ENCODE data around the gene PAPPA. TPM values are rescaled to one million over a fixed set of nuclear protein-coding genes. Genes with fewer than 3 reads are reported as not detected.

Gene PAPPA
- total RNA-seq, 2 donors from 2014 or later = 1.8 to 5.7 TPM

DNA sequence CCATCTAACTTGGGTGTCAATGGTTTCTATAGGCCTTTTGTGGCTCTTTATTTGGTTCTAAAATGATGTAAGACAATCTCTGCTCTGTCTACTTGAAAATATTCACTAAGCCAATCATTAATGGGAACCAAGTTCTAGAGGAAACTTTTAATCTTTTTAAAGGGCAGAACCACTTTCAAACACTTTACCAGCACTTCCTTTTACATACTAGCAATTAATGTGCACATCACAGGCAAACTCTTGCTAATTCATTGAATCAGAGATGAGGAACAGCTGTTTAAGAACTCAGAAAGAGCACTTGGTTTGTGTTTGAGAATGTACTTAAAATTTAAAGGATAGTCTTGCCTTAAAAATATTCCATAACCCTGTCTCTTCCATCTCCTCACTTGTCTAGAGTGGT is 83.4 kb downstream of the PAPPA start:
- no peak for DNase-seq (ENCODE audit: low spot score)
- H3K27me3 ChIP-seq = no peaks in the 10 kb centered on the region
- no peak overlapping the region for H3K4me3 ChIP-seq
- H3K36me3 ChIP-seq = peaks cover 10% of the 10 kb centered on the region
- no peak overlapping the region for H3K27ac ChIP-seq
- no peaks in the 10 kb centered on the region for H3K9me3 ChIP-seq
- no peaks in the 10 kb centered on the region for H3K4me1 ChIP-seq
- TF ChIP-seq, protein P1, sequence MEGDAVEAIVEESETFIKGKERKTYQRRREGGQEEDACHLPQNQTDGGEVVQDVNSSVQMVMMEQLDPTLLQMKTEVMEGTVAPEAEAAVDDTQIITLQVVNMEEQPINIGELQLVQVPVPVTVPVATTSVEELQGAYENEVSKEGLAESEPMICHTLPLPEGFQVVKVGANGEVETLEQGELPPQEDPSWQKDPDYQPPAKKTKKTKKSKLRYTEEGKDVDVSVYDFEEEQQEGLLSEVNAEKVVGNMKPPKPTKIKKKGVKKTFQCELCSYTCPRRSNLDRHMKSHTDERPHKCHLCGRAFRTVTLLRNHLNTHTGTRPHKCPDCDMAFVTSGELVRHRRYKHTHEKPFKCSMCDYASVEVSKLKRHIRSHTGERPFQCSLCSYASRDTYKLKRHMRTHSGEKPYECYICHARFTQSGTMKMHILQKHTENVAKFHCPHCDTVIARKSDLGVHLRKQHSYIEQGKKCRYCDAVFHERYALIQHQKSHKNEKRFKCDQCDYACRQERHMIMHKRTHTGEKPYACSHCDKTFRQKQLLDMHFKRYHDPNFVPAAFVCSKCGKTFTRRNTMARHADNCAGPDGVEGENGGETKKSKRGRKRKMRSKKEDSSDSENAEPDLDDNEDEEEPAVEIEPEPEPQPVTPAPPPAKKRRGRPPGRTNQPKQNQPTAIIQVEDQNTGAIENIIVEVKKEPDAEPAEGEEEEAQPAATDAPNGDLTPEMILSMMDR (IDR thresholded peaks at IDR 0.05) = no peak

DNA sequence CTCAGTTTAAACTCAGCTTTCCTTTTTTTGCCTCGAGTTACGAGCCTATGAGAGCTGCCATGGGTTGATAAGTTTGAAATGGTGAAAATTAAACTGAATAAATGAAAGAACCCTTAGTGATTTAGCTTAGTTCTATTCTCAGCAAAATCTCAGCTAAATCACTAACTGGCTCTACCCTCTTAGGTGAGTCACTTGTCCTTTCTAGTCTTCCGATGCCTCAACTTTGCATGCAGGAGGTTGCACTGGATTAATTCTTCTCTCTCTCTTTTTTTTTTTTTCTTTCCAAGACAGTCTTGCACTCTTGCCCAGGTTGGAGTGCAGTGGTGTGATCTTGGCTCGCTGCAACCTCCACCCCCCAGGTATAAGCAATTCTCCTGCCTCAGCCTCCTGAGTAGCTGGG is 83.9 kb downstream of the PAPPA start:
- Histone ChIP-seq H3K4me3 (no peak overlapping the region), H3K9me3 (no peaks in the 10 kb centered on the region), H3K27ac (no peak overlapping the region), H3K27me3 (no peaks in the 10 kb centered on the region), H3K4me1 (no peaks in the 10 kb centered on the region), H3K36me3 (peaks cover 10% of the 10 kb centered on the region)
- TF ChIP-seq, protein P1 (IDR thresholded peaks at IDR 0.05) = no peak
- no peak for DNase-seq (ENCODE audit: low spot score)

DNA sequence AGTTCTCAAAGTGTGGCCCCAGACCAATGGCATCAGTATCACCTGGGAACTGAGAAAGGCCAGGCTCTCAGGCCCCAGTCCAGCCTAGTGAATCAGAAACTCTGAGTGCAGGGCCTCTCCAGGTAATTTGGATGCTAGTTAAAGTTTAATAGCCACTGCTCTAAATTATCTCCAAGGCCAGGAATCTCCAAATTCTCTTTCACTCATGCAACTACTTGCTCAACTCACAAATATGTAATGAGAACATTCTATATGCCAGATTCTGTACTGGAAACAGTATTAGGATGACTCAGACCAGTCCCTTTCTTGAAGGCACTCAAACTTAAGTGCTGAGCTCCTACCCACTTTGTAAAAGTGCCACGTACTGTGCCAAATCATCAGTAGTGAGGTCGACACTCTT is 84.6 kb downstream of the PAPPA start:
- Histone ChIP-seq H3K4me1 (no peaks in the 10 kb centered on the region), H3K9me3 (no peaks in the 10 kb centered on the region), H3K27ac (no peak overlapping the region), H3K27me3 (no peaks in the 10 kb centered on the region), H3K4me3 (no peak overlapping the region), H3K36me3 (peaks cover 10% of the 10 kb centered on the region)
- TF ChIP-seq, protein P1 (IDR thresholded peaks at IDR 0.05) = no peak
- DNase-seq (ENCODE audit: low spot score) = no peak

DNA sequence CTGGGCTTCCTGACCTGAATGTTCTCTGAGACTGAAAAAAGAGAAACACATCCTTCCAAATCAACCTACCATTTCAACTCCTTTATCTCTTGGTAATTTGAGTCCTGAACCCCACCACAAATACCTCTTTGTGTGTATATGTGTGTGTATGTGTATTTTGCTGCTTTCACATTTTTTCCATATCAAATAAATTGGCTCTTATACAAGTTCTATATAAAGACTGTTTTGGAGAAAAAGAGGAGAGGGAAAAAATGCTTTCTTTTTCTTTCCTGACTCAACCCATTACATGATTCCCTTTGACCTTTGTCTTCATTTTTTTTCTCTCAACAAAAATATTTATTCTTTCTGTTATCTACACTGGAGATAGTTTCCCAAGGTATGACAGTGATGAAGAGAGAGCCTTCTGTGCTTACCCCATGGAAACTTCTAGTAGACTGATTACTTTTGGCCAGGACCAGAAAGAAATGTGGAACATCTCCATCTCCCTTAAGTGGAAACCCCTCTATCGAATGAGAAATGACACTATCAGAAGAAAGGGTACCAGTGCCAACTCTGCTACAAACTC is 85.3 kb downstream of the PAPPA start:
- no peak overlapping the region for H3K4me3 ChIP-seq
- H3K27ac ChIP-seq = no peak overlapping the region
- H3K9me3 ChIP-seq = no peaks in the 10 kb centered on the region
- H3K4me1 ChIP-seq = no peaks in the 10 kb centered on the region
- no peaks in the 10 kb centered on the region for H3K27me3 ChIP-seq
- H3K36me3 ChIP-seq = peaks cover 10% of the 10 kb centered on the region
- TF ChIP-seq, protein P1 (IDR thresholded peaks at IDR 0.05) = no peak
- DNase-seq (ENCODE audit: low spot score) = no peak

DNA sequence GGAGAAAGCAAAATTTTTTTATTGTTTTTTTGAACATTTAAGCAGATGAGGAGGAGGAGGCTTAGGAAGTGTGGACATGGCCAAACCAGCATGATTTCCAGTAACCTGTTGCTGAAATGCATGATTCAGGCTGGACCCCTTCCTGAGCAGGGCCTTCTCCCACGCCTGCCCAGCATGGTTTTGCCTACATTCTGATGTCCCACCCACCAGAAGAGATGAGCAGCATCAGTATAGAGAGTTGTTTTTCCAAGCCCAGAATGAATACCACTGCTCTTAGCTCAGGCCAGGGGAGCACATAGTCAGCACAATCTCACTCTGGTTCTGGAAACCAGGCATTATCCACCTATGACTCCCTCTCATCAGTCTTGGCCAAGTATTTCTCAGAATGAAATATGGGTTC is 90.1 kb downstream of the PAPPA start:
- Histone ChIP-seq H3K27me3 (no peaks in the 10 kb centered on the region), H3K36me3 (no peaks in the 10 kb centered on the region), H3K4me1 (no peaks in the 10 kb centered on the region), H3K27ac (no peak overlapping the region), H3K9me3 (no peaks in the 10 kb centered on the region), H3K4me3 (no peak overlapping the region)
- TF ChIP-seq, protein P1 (IDR thresholded peaks at IDR 0.05) = no peak
- DNase-seq (ENCODE audit: low spot score) = no peak

DNA sequence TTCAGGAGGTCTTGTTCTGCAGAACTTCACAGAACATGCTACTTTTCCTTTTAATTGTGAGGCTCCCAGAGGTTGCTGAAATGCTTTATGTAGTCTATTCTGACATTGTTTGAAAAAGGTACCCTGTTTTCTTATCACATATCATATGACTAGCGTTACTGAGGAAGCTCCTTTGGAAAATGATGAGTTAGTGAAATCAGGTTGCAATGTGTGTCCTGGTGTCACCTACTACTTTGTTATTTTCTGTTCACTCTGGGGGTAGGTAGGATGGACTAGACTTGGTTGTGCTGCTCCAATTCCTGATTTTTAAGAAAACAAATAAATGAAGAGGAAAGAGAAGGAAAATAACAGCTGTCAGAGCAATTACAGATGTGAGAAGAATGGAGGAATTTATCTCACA is 93.7 kb downstream of the PAPPA start:
- H3K4me3 ChIP-seq = no peak overlapping the region
- no peaks in the 10 kb centered on the region for H3K4me1 ChIP-seq
- H3K9me3 ChIP-seq = no peaks in the 10 kb centered on the region
- H3K36me3 ChIP-seq = no peaks in the 10 kb centered on the region
- no peak for DNase-seq (ENCODE audit: low spot score)
- TF ChIP-seq, protein P1 (IDR thresholded peaks at IDR 0.05) = no peak
- no peaks in the 10 kb centered on the region for H3K27me3 ChIP-seq
- H3K27ac ChIP-seq = no peak overlapping the region
